ENCODE results near the gene CABCOCO1.
"Not testable (repeated sequence)": the region's sequence is repeated elsewhere in the genome, so short reads cannot be mapped to it uniquely, and the experiment has no call there.

DNA sequence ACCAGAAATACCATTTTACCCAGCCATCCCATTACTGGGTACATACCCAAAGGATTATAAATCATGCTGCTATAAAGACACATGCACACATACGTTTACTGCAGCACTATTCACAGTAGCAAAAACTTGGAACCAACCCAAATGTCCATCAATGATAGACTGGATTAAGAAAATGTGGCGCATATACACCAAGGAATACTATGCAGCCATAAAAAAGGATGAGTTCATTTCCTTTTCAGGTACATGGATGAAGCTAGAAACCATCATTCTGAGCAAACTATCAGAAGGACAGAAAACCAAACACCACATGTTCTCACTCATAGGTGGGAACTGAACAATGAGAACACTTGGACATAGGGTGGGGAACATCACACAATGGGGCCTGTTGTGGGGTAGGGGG lies 62.5 kb downstream of the CABCOCO1 start:
- TF ChIP-seq, protein P1, sequence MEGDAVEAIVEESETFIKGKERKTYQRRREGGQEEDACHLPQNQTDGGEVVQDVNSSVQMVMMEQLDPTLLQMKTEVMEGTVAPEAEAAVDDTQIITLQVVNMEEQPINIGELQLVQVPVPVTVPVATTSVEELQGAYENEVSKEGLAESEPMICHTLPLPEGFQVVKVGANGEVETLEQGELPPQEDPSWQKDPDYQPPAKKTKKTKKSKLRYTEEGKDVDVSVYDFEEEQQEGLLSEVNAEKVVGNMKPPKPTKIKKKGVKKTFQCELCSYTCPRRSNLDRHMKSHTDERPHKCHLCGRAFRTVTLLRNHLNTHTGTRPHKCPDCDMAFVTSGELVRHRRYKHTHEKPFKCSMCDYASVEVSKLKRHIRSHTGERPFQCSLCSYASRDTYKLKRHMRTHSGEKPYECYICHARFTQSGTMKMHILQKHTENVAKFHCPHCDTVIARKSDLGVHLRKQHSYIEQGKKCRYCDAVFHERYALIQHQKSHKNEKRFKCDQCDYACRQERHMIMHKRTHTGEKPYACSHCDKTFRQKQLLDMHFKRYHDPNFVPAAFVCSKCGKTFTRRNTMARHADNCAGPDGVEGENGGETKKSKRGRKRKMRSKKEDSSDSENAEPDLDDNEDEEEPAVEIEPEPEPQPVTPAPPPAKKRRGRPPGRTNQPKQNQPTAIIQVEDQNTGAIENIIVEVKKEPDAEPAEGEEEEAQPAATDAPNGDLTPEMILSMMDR (IDR thresholded peaks at IDR 0.05; ENCODE audit: borderline replicate concordance, extremely low read depth, low read length, poor library complexity, severe bottlenecking) = not testable (repeated sequence)
- TF ChIP-seq EZH2 (IDR thresholded peaks at IDR 0.05; ENCODE audit: borderline replicate concordance, low read depth, low read length, severe bottlenecking) = not testable (repeated sequence)

All from DND-41 (cell line).